A673 (cell line): ENCODE results near the gene LRFN5. TPM values are rescaled to one million over a fixed set of nuclear protein-coding genes. Genes with fewer than 3 reads are reported as not detected.

Source experiments
- BruUV-seq: library from RNA; stranded (reverse); fragments of 400-500 nt; replicated peaks from 2 replicates; lab custom pipeline; 2021; lab: Mats Ljungman, UMichigan
- CTCF ChIA-PET: fragments of 300-600 bp; sonication (Branson Sonifier 250); formaldehyde crosslinking; loops from one replicate; lab custom pipeline; 2022; ENCODE audit warnings: antibody characterized with exemption; lab: Charles Lee
- POLR2A ChIA-PET: fragments of 300-600 bp; sonication (Branson Sonifier 250); formaldehyde crosslinking; loops from one replicate; lab custom pipeline; 2022; ENCODE audit warnings: antibody characterized with exemption; ENCODE audit not compliant: low non-redundant PET; lab: Charles Lee
- DNase-seq: peaks from one replicate; pipeline ENCODE4 v3.0.0-alpha.2; 2015; ENCODE audit warnings: low spot score
- H3K27ac ChIP-seq: fragments of 200-600 bp; sonication (generic); 2 replicates; pipeline ENCODE4 v1.5.1; 2016; ENCODE audit warnings: mixed run types, low read depth, mild to moderate bottlenecking, mixed read lengths, antibody characterized with exemption, low read length; ENCODE audit not compliant: poor library complexity, severe bottlenecking
- H3K27me3 ChIP-seq: fragments of 200-600 bp; sonication (generic); replicated peaks from 2 replicates; pipeline ENCODE4 v1.6.1; 2017; ENCODE audit warnings: mixed run types, low read depth, mild to moderate bottlenecking, mixed read lengths, antibody characterized with exemption, low read length; ENCODE audit not compliant: insufficient read depth, poor library complexity
- H3K36me3 ChIP-seq: fragments of 200-600 bp; sonication (generic); 2 replicates; pipeline ENCODE4 v1.6.1; 2016; ENCODE audit warnings: mixed run types, mild to moderate bottlenecking, mixed read lengths, antibody characterized with exemption, low read length; ENCODE audit not compliant: insufficient read depth, poor library complexity, severe bottlenecking
- H3K4me1 ChIP-seq: fragments of 200-600 bp; sonication (generic); 2 replicates; pipeline ENCODE4 v1.6.1; 2017; ENCODE audit warnings: mixed run types, mild to moderate bottlenecking, mixed read lengths, antibody characterized with exemption, low read length; ENCODE audit not compliant: insufficient read depth, poor library complexity, severe bottlenecking
- H3K4me3 ChIP-seq: fragments of 200-600 bp; sonication (generic); 2 replicates; pipeline ENCODE4 v1.5.1; 2016; ENCODE audit warnings: low read depth, mixed run types, mild to moderate bottlenecking, mixed read lengths, low read length; ENCODE audit not compliant: poor library complexity, severe bottlenecking
- H3K9me3 ChIP-seq: fragments of 200-600 bp; sonication (generic); 2 replicates; pipeline ENCODE4 v1.6.1; 2016; ENCODE audit warnings: mixed run types, low read depth, mild to moderate bottlenecking, mixed read lengths, antibody characterized with exemption, low read length; ENCODE audit not compliant: poor library complexity, severe bottlenecking
- EZH2 ChIP-seq: fragments of 200-600 bp; sonication (generic); IDR thresholded peaks from 2 replicates; pipeline ENCODE4 v1.6.1; 2017; ENCODE audit warnings: borderline replicate concordance, low read depth, mild to moderate bottlenecking, mixed read lengths, antibody characterized with exemption, low read length; ENCODE audit not compliant: poor library complexity, severe bottlenecking
- intact Hi-C: fragments of 100-400 bp; cut with micrococcal nuclease; formaldehyde crosslinking; loops from one replicate; pipeline ENCODE4 v1.10.0; 2022; ENCODE audit not compliant: unreplicated experiment
- total RNA-seq: library from RNA; stranded (reverse); gene quantifications from 2 replicates; pipeline ENCODE4 v1.2.3, GENCODE V29; 2021
- TF ChIP-seq, protein P1 (sequence below): fragments of 300-800, 200-600 bp; sonication (generic); conservative IDR thresholded peaks from 2 replicates; pipeline ENCODE4 v1.5.1; 2017; ENCODE audit warnings: low read depth, mild to moderate bottlenecking, antibody characterized with exemption, low read length, moderate library complexity, mixed read lengths

The LRFN5 gene
- total RNA-seq, 1 experiment from 2014 or later, result 51.3 TPM

GRCh38 chr14:41950428-41951151 is 343.9 kb downstream of the LRFN5 start:
- no peaks in the 10 kb centered on the region for H3K36me3 ChIP-seq
- no TSS peak for BruUV-seq
- no peaks in the 10 kb centered on the region for H3K4me1 ChIP-seq
- H3K27ac ChIP-seq, result no peak overlapping the region
- H3K9me3 ChIP-seq, result no peaks in the 10 kb centered on the region
- TF ChIP-seq EZH2, result no peak
- TF ChIP-seq, protein P1, sequence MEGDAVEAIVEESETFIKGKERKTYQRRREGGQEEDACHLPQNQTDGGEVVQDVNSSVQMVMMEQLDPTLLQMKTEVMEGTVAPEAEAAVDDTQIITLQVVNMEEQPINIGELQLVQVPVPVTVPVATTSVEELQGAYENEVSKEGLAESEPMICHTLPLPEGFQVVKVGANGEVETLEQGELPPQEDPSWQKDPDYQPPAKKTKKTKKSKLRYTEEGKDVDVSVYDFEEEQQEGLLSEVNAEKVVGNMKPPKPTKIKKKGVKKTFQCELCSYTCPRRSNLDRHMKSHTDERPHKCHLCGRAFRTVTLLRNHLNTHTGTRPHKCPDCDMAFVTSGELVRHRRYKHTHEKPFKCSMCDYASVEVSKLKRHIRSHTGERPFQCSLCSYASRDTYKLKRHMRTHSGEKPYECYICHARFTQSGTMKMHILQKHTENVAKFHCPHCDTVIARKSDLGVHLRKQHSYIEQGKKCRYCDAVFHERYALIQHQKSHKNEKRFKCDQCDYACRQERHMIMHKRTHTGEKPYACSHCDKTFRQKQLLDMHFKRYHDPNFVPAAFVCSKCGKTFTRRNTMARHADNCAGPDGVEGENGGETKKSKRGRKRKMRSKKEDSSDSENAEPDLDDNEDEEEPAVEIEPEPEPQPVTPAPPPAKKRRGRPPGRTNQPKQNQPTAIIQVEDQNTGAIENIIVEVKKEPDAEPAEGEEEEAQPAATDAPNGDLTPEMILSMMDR, result no peak
- POLR2A ChIA-PET, result no interaction called here
- CTCF ChIA-PET, result no interaction called here
- no peaks in the 10 kb centered on the region for H3K27me3 ChIP-seq
- no peak for DNase-seq
- intact Hi-C loops, result no loop called here
- no peak overlapping the region for H3K4me3 ChIP-seq
